ENCODE measurements around the gene PHF2.

The PHF2 gene

DNA sequence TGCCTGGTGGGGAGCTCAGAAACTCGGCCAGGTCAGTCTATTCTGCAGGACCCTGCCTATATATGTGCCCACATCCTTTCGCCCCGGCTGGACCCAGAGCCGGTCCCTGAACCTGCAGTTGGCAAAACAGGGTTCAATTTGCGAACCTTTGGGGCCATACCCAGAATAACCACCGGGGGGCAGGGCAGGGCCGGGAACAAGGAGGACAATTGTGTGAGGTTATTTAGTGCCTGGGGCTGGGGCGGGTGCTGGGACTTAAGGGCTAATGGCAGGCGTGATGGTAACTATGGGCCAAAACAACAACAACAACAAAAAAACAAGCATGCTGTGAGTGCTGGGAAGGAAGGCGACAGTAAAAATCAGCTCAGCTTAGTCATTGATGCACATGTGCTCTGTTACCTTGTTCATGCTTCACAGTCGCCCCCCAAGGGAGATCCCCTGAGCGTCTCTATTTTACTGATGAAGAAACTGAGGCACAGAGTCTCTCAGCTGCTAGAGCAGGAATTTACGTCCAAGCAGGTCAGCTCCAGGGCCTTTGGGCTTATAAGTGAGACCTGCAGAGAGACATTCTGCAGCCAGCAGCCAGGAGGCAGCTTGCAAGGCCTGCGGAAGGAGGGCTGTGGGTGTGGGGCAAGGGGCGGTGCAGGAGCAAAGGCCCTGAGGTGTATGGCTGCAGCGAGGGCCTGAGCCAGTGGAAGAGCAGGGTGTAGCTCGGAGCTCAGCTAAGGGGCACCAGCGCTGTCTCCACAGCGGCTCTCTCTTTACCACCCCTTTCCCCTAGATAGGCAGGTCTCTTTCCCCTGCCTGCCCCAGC, 106.0 kb downstream of the PHF2 start:
- no peak for DNase-seq

DNA sequence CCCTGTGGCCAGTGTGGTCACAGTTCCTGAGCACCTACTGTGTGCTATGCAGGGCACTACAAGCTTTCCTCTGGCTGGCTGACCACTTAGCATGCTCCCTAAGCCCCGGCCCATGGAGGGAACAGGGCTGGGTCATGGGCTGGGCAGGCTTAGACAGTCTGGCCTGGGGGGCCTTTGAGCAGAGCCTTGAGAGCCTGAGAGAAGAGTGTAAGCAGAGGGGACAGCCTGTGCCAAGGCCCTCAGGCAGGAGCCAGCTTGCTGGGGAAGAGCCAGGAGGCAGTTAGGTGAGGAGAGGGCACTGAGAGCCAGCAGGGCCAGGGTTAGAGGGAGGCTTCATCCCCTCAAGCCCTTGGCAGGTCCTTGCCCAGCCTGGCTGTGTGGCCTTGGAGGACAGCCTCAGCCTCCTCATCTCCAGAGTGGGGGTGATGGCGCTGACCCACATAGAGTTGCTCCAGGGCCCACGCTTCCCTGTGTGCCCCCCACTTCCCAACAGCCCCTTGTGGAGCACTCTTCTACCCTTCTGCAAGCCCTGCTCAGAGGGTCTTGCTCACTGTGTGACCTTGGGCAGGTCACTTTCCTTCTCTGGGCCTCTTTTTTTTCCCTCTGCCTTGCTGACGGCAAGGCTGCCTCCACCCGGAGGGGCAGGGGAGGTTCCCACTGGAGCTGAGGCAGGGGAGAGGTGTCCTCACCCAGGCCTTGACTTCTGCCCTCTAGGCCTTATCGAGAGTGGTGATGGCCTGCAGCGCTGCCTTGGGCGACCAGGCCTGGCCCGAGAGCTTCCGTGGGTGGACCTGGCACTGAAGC, 107.1 kb downstream of the PHF2 start:
- DNase-seq, result no peak

DNA sequence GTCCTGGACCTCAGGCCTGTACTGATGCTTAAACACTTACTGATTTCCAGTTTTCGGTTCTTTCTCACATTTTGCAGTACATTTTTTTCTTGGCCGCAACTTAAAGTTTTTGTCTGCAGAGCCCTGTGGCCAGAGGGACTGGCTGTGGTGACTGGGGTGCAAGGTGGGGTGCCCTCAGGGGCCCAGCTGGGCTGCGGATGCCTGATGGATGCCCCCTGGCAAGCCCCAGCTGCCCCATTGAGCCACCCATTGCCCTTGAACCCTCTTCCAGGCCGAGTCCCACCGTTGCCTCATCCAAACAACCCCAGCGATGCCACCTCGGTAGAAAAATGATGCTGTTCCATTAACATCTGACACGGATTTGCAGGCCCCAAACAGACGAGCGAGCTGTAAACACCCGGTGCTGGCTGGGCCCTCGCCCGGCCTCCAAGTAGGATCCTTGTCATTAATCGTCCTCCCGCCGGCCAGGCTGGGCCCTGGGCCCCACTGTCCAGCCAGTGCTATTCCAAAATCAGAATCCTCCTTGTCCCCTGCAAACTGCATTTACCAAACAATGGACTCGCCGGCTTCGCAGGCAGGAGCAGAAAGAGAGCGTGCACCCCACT, 107.9 kb downstream of the PHF2 start:
- no peak for DNase-seq

DNA sequence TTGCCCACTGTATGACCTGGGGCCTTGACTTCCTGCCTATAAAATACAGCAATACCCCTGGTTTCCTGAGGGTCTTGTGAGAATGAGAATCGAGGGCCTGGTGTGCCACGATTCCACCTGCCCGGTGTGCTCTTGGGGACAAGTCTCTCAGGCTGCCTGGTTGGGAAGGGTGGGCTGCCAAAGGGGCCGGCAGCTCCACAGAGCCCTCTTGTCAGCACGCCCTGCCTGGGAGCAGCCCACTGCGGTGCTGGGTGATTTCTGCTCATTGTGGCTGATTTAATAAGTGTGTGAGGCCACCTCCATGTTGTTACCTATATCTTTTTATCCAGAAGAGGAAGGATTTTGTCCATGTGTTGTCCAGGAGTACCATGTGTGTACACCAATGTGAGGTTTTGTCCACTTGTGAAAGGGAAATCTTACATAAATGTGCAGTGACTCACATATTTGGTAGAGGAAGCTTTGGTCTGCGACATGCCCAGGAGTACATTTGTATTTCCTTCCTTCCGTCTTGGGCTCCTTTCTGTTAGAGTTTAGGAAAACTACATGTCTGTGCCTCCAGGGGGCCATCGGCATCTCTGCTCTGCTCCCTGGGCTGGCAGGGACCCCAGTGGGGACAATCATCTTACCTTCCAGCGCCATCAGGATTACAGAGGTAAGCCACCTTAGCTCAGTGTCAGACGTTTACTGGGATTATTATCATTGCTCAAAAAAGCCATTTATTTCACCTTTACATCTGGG, 108.6 kb downstream of the PHF2 start:
- no peak for DNase-seq

DNA sequence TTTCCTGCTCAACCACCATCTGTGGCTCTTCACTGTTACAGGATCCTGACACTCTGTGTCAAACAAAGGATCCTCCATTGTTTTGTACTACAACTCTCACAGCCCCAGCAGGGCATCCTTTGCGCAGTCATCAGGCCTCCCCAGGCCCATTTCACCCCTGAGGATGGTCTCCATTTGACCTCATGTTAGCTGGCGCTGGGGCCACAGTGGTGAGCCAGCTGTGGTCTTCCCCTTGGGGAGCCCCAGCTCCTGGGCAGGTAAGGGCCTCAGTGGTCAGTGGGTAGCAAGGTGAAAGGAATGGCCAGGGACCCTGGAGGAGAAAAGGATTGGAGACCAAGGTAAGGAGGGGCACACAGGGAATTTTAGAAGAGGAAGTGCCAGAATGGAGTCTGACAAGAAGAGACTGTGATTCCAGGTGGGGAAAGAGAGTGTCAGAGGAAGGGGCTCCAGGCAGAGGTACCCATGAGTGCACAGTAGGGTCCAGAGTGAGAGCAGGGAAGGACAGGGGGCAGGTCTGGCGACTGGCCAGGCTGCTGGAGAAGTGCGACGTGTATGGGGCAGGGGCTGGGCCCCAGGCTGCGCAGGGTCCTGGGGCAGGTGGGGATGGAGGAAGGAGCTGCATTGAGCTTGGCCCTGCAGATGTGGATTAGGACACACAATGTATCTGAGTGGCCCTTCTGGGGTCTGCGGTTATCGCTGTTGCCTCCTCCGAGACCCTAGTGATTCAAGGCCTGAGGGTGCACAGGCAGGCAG, 109.9 kb downstream of the PHF2 start:
- DNase-seq, result no peak

DNA sequence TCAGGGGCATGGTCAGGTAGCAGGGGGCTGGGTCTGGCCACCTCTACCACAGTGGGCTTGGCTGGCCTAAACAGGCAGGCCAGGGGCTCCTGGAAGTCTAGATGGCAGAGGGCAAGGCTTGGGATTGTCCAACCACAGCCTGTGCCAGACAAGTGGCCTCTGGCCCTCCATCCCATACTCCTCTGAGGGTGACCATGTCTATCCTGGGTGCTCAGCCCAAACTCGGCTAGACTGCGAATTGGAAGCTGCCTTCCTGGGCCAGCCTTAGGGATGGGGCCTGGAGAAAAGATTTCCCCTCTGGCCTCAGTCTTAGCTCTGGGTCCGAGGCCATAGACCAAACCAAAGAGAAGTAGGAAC, 110.5 kb downstream of the PHF2 start:
- DNase-seq, result no peak

DNA sequence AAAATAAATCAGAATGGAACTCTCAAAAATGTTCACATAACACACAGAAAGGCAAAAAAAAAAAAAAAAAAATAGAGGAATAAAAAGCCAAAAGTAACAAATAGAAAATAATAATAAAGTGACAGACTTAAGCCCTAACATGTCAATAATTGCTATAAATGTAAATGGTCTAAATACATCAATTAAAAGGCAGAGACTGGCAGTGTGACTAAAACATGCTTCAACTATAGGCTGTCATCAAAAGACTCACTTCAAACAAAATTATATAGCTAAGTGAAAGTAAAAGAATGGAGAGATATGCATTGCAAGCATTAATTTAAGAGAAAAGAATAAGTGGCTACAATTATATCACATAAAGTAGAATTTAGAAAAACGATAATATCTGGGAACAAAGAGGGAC, 114.2 kb downstream of the PHF2 start:
- DNase-seq, result no peak

DNA sequence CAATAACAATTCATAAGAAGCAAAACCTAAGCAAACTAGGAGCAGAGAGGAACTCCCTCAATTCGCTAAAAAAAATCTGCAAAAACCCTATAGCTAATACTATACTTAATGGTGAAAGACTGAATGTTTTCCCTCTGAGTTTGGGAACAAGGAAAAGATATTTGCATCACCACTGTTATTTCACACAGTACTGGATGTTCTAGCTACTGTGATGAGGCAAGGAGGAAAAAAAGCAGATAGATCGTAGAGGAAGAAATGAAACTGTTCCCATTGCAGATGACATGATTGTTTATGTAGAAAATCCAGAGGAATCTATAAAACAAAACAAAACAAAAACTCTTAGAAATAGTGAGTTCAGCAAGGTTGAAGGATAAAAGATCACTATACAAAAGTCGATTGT, 116.7 kb downstream of the PHF2 start:
- DNase-seq, result no peak

DNA sequence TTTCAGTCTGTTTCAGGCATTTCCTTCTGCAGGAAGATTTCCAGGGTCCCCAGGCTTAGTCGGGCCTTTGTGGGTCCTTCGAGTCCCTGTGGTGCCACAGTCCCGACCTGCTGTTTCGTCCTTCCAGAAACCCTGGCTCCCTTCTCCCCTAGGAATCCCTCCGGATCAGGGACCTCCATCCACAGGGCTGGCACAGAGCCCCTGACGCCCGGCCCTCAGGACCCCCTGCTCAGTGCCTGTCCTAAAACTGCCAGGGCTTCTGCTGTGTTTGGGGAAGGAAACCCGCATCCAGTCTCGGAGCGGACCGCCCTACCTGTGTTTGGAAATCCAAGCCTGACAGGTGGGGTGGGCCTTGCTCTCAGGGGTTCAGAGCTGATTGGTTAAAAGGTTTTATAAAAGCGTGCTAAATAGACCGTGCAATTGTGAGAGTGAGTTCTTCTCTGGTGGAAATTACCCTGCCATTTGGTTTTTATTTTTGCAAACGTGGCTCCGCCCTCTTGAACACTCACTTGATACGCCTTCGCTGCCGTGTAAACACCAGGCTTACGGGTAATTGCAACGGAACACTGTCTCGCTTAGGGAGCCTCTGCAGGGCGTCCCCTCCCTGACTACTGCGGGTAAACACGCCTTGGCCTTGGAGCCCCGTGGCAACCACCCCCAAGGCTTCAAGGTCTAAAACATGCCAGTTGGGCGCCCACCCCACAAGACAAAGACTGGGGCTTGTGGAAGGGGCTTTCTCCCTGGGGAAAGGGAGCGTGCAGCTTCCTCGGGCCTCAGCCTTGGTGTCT, 121.2 kb downstream of the PHF2 start:
- DNase-seq, result no peak

DNA sequence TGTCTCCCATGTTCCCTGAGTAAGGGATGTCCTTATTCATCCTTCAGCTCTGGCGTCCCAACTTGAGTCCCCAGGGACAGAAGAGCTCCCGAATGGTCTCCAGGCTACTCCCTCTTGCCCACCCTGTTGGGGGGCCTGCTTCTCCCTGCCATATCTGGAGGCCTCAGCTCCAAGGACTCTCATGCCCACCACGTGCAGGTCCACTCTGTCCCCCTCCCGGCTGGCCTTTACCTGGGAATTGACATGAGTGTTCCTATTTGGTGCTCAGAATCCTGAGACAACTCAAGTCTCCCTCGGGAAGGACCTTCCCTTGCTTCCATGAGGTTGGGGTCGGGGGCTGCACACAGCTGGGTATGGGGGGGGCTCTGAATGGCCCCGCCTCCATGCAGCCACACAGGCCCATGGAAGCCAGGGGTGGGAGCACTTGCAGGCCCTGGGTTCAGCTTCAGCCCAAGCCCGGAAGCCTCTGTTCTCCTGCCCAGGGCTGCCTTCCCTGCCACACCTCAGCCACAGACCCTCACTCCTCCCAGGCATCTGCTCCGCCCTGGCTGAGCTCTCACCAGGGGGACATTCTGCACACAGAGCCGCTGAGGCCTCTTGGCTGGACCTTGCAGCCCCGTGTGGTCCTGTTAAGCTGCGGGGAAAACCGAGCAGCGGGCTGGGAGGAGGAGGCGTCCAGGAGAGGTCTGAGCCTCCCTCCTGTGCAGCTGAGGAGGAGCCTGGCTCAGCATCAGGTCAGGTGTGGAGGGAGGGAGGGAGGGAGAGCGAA, 121.9 kb downstream of the PHF2 start:
- no peak for DNase-seq

DNA sequence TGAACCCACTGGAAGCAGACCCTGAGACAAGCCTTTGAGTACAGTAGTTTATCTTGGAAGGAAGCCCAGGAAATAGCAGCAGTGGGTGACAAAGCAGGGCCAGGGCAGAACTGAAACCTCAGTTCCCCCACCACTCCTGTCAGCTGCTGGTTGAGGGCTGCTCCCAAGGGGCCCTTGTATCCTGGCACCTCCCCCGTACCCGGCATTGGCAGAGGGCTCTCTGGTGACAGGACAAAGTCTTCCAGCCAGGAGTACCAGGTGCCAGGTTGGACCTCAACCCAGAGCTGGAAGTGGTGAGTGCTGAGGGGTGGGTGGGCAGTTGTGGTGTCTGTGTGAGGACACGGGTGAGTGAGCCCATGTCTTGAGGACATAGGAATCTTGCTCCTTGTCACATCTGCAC, 123.3 kb downstream of the PHF2 start:
- no peak for DNase-seq

DNA sequence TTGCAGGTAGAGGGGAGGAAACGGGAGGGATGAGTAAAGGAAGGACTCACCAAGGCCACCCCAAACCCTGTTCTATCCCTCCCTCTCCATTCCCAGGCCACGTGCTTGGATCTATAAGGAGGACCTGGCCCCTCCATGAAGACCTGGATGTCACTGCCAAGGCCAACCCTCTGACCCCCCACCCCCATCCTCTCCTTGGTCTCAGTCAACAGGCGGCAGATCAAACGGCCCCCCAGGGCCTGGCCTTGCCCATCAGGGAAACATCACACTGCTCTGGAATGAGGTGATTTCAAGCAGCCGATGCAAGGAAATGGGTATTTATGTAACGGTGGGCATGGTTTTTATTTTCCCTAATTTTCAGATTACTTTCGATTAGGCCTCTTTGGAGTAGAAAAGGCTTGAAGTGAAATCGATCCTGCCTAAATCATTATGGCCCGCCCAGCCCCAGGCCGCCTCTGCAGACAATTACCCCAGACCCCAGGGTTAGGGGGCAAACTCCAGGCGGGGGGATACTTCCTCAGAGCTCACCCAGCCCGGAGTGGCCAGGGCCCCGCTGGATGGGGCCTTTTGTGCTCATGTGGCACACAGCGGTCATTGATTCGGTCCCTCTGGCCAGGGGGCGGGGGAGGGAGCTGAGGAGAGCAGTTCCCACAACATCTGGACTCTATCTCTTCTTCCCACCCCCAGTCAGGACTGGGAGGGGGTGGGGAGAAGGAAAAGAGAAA, 125.3 kb downstream of the PHF2 start:
- DNase-seq, result no peak

DNA sequence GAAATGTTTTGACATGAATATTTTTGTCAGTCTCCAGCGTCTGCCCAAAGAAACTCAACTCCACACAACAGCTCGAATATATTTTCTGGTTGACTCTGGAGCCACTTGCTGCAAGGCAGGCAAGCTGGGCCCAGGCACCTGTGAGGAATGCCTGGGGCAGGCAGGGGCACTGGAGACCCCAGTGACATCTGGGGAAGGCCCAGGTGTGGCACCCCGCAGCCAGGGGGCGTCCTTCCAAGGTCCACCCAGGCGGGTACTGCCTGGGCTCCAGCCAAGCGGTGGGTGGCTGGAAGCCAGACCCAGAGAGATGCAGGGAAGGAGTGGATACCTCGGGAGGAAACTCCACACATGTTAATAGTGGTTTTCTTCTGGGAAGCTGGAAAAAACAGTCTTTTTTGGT, 125.9 kb downstream of the PHF2 start:
- DNase-seq, result no peak

DNA sequence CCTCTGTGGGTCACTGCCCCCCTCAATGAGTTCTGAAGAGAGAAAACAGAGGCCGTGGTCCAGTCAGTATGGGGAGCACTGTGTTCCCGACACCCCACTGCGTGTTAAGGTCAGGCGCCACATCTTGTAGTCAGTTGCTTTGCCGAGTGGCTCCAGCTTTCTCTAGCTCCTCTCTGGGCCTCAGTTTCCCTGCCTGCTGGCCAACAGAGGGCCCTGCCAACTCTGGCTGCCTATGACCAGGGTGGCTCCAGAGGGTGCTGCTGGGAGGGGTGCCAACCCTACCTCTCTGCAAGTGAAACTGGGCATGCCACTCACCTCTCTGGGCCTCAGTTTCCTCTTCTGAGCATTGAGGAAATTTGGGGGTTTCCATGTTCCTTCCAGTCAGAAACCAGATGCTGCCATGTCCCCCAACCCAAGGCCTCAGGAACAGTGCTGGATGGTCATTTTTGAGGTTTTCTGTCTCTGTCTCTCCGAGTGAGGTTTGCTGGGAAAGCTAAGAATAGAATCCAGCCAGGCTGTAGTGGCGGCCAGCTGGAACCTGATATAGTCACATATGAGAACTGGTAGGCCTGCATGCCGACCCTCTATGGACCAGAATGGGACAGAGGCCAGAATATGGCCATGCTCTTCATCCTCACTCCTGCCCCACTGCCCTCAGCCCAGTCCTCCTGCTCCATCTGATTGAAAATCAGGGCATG, 132.1 kb downstream of the PHF2 start:
- no peak for DNase-seq

DNA sequence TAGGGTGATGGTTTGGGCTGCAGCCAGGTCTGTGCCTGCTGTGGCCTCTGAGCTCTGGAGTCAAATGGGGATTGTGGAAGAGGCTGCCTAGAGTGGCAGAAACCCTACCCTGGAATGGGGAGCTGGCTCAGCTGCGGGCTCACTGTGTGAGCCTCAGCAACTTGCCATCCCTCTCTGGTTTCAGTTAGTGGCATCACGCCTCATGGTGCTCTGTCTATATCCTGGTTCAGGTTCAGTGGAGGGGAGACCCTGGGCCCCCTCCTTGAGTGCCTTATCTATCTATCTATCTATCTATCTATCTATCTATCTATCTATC, 132.6 kb downstream of the PHF2 start:
- no peak for DNase-seq

DNA sequence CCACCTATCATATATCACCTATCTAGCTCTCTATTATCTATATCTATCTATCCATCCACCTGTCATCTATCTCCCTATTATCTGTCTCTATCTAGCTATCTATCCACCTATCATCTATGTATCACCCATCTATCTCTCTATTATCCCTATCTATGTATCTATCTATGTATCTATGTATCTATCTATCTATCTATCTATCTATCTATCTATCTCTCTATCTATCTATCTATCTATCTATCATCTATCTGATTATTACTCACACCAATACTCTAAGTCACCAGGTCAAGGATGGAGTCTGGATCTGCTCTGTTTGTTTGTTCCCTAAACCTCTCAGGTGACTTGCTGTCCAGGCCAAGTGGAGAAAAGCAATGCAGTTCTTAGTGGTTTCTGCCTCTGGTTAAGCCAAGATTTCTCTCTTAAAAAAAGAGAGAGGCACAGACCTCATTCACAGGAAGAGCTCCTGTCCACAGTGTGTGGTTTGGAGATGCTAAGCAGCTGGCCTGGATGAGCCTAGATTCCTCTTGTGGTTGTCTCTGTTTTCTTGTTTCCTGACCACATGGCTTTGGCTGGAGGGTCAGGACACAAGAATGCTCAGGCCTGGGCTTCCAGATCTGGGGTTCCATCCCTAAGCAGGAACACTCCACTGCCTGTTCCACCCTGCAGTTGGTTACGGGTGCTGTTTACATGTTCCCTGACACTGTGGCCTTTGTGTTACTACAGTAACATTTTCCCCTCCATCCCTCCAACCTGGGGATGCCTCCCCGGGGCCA, 133.4 kb downstream of the PHF2 start:
- DNase-seq, result no peak

DNA sequence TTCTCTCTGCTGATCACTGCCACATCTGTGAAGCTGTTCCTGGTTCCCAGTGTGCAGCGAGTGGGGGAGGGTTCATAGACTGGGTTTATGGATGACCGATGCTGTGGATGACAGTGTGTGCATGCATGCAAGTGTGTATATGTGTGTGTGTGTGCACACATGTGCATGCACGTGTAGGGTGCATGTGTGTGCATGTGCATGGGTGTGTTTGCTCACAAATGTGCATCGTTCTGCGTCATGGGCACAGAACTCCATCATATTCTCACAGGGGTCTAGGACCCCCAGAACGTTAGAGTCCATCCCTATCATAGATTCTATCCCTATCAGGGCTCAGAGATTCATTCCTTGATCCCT, 134.0 kb downstream of the PHF2 start:
- no peak for DNase-seq

DNA sequence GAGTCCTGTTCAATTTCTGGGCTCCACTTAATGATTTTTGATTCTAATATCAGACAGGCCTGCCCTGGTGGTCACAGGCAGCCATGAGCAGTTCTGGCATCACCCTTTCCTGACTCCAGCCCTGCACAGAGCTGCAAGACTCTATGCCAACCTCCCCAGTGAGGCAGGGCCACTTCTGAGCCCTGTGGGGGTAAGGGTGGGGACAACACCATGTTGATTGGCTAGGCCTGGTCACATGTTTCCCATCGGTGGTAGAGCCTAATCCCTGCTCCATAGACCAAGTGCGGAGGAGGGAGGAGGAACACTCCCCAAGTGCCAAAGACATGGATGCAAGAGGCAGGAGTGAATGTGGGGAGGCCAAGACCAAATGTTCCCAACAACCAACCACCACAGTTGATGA, 134.6 kb downstream of the PHF2 start:
- DNase-seq, result no peak

DNA sequence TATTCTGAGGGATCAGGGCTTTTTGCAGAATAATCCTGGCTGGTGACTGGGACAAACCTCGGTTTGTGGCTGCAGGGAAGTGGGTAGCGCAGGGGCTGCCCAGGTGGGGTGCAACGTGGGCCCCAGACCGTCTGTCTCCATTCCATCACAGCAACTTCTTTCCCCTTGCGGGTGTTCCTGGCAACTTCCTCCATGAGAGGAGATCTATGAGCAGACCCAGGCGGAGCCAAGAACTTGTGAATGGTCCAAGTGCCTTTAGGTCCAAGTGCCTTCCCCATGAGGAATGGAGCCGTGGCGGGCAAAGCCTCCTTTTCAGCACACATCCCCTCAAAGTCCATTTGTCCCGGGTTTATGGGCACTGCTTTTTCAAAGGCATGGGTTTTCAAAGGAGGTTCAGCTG, 136.5 kb downstream of the PHF2 start:
- DNase-seq, result no peak

Measured in DMS 273 treated with DMSO at 0.1 percent for 48 hours (cell line).